Body of pancreas (tissue), 4 donors: Measurements from ENCODE around the gene FAM177B. TPM values are rescaled to one million over a fixed set of nuclear protein-coding genes. Genes with fewer than 3 reads are reported as not detected.

Experiments
- ATAC-seq: fragments of 150-250 bp; one replicate; pipeline ENCODE4 v1.9.1; 2016
- DNase-seq, 4 donors: peaks; one replicate each; pipeline ENCODE4 v3.0.0-alpha.2; 2019
- H3K27ac ChIP-seq, 4 donors: fragments of 200-600 bp; sonication (generic); 1 replicate in 3 of 4; 2 replicates in 1 of 4; pipeline versions ENCODE4 v1.5.1 to v1.6.1; 2016 to 2019; ENCODE audit warnings: mild to moderate bottlenecking in 1 of 4, mixed read lengths in 1 of 4, moderate library complexity in 1 of 4
- H3K27me3 ChIP-seq, 2 donors: fragments of 200-600 bp; sonication (generic); one replicate each; pipeline ENCODE4 v1.6.0; 2016; ENCODE audit warnings: mild to moderate bottlenecking in 1 of 2
- H3K36me3 ChIP-seq, 2 donors: fragments of 200-600 bp; sonication (generic); replicated peaks in 1 of 2; 2 replicates each; pipeline ENCODE4 v1.5.1; 2016; ENCODE audit warnings: low read depth in 2 of 2; ENCODE audit not compliant: insufficient read depth in 1 of 2
- H3K4me1 ChIP-seq: fragments of 200-600 bp; sonication (generic); one replicate; pipeline ENCODE4 v1.6.0; 2016
- H3K4me3 ChIP-seq, 2 donors: fragments of 200-600 bp; sonication (generic); 1 replicate in 1 of 2; 2 replicates in 1 of 2; pipeline ENCODE4 v1.5.1; 2016 to 2019
- H3K9me3 ChIP-seq, 3 donors: fragments of 200-600 bp; sonication (generic); 1 replicate in 2 of 3; 2 replicates in 1 of 3; pipeline ENCODE4 v1.5.1; 2016
- CTCF ChIP-seq, 7 experiments: fragments of 450-650 bp in 4 of 7; fragments of 200-600 bp in 3 of 7; sonication (generic) in 3 of 7; IDR thresholded peaks; one replicate each; pipeline ENCODE4 v1.5.1; 2016 to 2019; ENCODE audit warnings: antibody characterized with exemption in 7 of 7
- POLR2A ChIP-seq, 3 donors: fragments of 450-650 bp; IDR thresholded peaks; one replicate each; pipeline ENCODE4 v1.6.1; 2016; ENCODE audit warnings: antibody characterized with exemption in 3 of 3, mild to moderate bottlenecking in 2 of 3
- WGBS, 2 donors: methylation state at CpG; one replicate each; pipeline ENCODE4 v1.1.5; 2017; 5-methylcytosine and 5-hydroxymethylcytosine counted together
- intact Hi-C: fragments of 100-400 bp; cut with DNase I; formaldehyde crosslinking; loops from one replicate; pipeline ENCODE4 v1.15.1; 2023
- total RNA-seq, 2 donors: library from RNA; depleted of rRNA; stranded (reverse); fragments of >200 nt; gene quantifications; one replicate each; pipeline ENCODE4 v1.1.0, GENCODE V29; 2016

Gene FAM177B
- total RNA-seq, 2 donors from 2014 or later = 3.4 TPM; not detected in 1

DNA sequence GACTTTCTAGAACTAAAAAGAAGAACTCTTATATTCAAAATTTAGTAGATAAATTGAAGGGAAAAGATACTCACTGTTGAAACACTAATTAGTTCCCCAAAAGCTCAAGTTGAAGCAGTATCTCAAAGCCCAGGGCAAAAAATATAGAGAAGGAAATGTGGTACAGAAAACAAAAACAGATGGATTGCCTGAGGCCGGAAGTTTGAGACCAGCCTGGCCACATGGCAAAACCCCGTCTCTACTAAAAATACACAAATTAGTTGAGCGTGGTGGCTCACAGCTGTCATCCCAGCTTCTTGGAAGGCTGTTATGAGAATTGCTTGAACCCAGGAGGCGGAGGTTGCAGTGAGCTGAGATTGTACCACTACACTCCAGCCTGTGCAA lies 36.0 kb downstream of the FAM177B start:
- 67 to 94% methylated on average over 4 of the region's 4 CpGs for WGBS, 2 donors
- H3K4me3 ChIP-seq = no peak overlapping the region
- H3K27ac ChIP-seq = peak overlapping the region in 1 of 4 donors; percentile 58
- ATAC-seq (no peak), DNase-seq (no peak)
- H3K36me3 ChIP-seq = no peaks in the 10 kb centered on the region
- intact Hi-C loops = no loop called here
- TF ChIP-seq CTCF (IDR thresholded peaks at IDR 0.05) (no peak), POLR2A (IDR thresholded peaks at IDR 0.05) (no peak)
- no peaks in the 10 kb centered on the region for H3K27me3 ChIP-seq
- H3K4me1 ChIP-seq = peaks cover 3% of the 10 kb centered on the region
- peaks cover 0 to 7% (median 0%) of the 10 kb centered on the region in 3 donors for H3K9me3 ChIP-seq

- TF ChIP-seq POLR2A (IDR thresholded peaks at IDR 0.05) = no peak
- no peak for TF ChIP-seq CTCF (IDR thresholded peaks at IDR 0.05)
- DNase-seq = no peak
- H3K27ac ChIP-seq = no peak overlapping the region
- 82 to 100% methylated on average over 1 of the region's 1 CpG for WGBS, 2 donors
- no peaks in the 10 kb centered on the region for H3K9me3 ChIP-seq
- H3K4me1 ChIP-seq = peaks cover 4% of the 10 kb centered on the region
- no peaks in the 10 kb centered on the region for H3K36me3 ChIP-seq
- intact Hi-C loops = no loop called here
- H3K4me3 ChIP-seq = no peak overlapping the region
- no peaks in the 10 kb centered on the region for H3K27me3 ChIP-seq
- ATAC-seq = no peak
These were observed 40.5 kb downstream of the FAM177B start for GRCh38 chr1:222777463-222777862.

DNA sequence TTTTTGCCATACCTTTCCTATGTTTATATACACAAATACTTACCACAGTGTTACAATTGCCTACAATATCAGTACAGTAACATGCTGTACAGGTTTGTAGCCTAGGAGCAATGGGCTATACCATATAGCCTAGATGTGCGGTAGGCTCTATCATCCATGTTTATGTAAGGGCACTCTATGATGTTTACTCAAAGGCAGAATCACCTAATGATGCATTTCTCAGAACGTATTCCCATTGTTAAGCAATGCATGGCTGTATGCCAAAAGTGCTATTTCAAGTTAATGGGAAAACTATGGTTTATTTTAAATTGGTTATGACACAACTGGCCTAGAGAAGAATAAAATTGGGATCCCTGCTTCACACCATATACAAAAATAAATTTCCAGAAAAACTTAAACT lies 41.0 kb downstream of the FAM177B start:
- Histone ChIP-seq H3K36me3 (no peaks in the 10 kb centered on the region), H3K27ac (no peak overlapping the region), H3K4me3 (no peak overlapping the region), H3K27me3 (no peaks in the 10 kb centered on the region), H3K4me1 (peaks cover 4% of the 10 kb centered on the region), H3K9me3 (no peaks in the 10 kb centered on the region)
- ATAC-seq (no peak), DNase-seq (no peak)
- intact Hi-C loops = no loop called here
- no peak for TF ChIP-seq CTCF (IDR thresholded peaks at IDR 0.05)
- 35 to 43% methylated on average over 2 of the region's 2 CpGs for WGBS, 2 donors

DNA sequence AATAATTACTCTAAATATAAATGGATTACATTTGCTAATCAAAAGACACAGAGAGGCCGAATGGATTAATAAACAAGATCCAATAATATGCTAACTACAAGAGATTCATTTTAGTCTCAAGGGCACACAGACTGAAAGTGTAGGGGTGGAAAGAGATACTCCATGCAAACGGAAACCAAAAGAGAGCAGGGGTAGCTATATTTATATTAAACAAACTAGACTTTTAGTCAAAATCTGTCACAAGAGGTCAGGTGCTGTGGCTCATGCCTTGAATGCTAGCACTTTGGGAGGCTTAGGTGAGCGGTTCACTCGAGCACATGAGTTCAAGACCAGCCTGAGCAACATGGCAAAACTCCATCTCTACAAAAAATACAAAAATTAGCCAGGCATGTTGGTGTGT lies 44.2 kb downstream of the FAM177B start:
- WGBS, 2 donors = 63 to 72% methylated on average over 4 of the region's 4 CpGs
- Histone ChIP-seq H3K4me3 (no peak overlapping the region), H3K27ac (no peak overlapping the region), H3K9me3 (no peaks in the 10 kb centered on the region), H3K4me1 (peaks cover 6% of the 10 kb centered on the region), H3K36me3 (no peaks in the 10 kb centered on the region), H3K27me3 (no peaks in the 10 kb centered on the region)
- DNase-seq (no peak), ATAC-seq (no peak)
- intact Hi-C loops = no loop called here
- TF ChIP-seq CTCF (IDR thresholded peaks at IDR 0.05) (no peak), POLR2A (IDR thresholded peaks at IDR 0.05) (no peak)

GRCh38 chr1:222783051-222783450 lies 46.0 kb downstream of the FAM177B start:
- intact Hi-C loops = no loop called here
- H3K4me3 ChIP-seq = no peak overlapping the region
- no peaks in the 10 kb centered on the region for H3K27me3 ChIP-seq
- no peaks in the 10 kb centered on the region for H3K36me3 ChIP-seq
- DNase-seq (no peak), ATAC-seq (no peak)
- peaks cover 7% of the 10 kb centered on the region for H3K4me1 ChIP-seq
- TF ChIP-seq POLR2A (IDR thresholded peaks at IDR 0.05) = no peak
- TF ChIP-seq CTCF (IDR thresholded peaks at IDR 0.05) = no peak
- no peaks in the 10 kb centered on the region for H3K9me3 ChIP-seq
- no peak overlapping the region for H3K27ac ChIP-seq
